Measurements from ENCODE around the gene ASF1B.

ASF1B gene

DNA sequence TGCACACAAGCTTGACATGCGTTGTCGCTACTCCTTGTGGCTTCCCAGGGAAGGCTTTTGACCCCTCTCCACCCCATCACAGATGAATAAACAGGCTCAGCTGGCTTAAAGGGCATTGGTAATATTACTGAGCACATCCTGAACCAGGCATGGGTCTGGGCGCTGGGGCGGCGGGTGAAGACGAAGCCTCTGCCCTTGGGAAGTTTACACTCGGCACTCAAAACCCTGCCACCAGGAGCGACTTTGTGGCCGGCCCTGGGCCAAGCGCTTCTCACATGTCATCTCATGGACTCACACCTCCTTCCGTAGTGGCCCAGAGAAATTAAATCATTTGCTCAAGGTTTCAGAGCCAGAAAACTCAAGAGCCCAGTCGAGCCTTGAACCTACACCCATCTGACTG is 32.6 kb upstream of the ASF1B start:
- no peak overlapping the region for H3K4me3 ChIP-seq (ENCODE audit: insufficient read depth, low read depth, low read length, poor library complexity, severe bottlenecking)
- H3K36me3 ChIP-seq (ENCODE audit: control insufficient read depth, insufficient read depth, low read length), result peaks cover 14% of the 10 kb centered on the region
- H3K27ac ChIP-seq (ENCODE audit: insufficient read depth, low read length, poor library complexity, severe bottlenecking), result no peak overlapping the region
- peaks cover 24% of the 10 kb centered on the region for H3K4me1 ChIP-seq (ENCODE audit: control insufficient read depth, insufficient read depth, low read length, poor library complexity, severe bottlenecking)
- H3K9me3 ChIP-seq (ENCODE audit: control insufficient read depth, low read length), result no peaks in the 10 kb centered on the region
- DNase-seq, result no peak
- no peaks in the 10 kb centered on the region for H3K27me3 ChIP-seq (replicated peaks; ENCODE audit: control insufficient read depth, insufficient read depth, low read length, poor library complexity, severe bottlenecking)

DNA sequence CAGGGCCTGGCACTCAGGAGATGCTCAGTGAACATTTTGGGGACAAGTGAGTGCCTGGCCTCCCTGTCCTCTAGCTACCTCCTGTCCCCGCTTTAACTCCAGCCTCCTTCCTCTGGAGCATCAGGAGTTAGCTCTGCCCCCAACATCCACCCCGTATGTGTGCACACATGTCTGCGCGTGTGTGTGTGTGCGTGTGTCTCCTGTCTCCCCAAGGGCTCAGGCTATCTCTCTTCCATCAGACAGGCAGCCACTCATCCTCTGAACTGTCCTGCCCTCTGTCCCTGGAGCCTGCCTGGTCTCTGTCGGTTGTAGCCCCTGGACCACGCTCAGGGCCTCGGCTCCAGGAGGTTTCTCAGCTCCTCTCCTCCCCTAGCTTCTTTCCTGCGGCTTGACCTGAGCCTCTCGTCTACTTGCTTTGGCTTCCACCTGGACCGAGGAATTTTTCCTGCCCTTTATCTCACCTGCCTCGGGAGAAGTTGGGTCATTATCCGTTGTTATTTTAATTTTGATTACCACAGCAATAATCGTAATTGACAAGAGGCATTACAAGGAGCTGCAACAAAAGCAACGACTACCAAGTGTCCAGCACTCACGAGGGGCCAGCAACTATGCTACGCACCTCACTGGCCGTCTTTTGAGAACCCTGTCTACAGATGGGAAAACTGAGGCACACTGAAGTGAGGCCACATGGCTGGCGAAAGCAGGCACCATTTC is 32.0 kb upstream of the ASF1B start:
- no peak for DNase-seq
- Histone ChIP-seq H3K4me3 (ENCODE audit: insufficient read depth, low read depth, low read length, poor library complexity, severe bottlenecking) (no peak overlapping the region), H3K27me3 (replicated peaks; ENCODE audit: control insufficient read depth, insufficient read depth, low read length, poor library complexity, severe bottlenecking) (no peaks in the 10 kb centered on the region), H3K27ac (ENCODE audit: insufficient read depth, low read length, poor library complexity, severe bottlenecking) (peak overlapping the region; percentile 65), H3K36me3 (ENCODE audit: control insufficient read depth, insufficient read depth, low read length) (peaks cover 14% of the 10 kb centered on the region), H3K4me1 (ENCODE audit: control insufficient read depth, insufficient read depth, low read length, poor library complexity, severe bottlenecking) (peaks cover 24% of the 10 kb centered on the region), H3K9me3 (ENCODE audit: control insufficient read depth, low read length) (no peaks in the 10 kb centered on the region)

DNA sequence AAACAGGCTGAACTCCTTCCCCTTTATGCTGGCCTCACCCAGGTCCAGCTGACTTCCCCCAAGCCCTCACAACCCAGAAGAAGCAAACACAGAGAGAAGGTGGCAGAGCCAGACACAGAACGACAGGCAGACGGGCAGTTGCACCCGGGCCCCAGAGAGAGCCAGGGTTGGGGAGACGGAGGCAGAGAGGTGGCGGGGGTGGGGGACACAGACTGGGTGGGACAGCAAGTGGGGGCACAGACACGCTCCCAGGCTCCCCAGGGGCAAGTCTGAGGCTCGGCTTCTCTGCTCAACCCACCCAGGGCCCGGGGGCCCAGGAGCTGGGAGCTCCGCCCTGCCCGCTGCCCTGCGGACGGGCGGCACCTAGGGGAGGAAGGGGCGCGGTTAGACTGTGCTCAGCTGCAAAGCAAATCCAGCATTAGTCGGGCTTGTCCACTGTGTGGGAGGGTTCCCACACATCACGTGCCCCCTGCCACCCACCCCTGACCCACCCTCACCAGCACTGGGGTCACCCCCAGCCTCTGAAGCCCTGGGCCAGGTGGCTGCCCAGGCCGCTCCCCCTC is 31.3 kb upstream of the ASF1B start:
- Histone ChIP-seq H3K4me3 (ENCODE audit: insufficient read depth, low read depth, low read length, poor library complexity, severe bottlenecking) (peak overlapping the region; percentile 56), H3K36me3 (ENCODE audit: control insufficient read depth, insufficient read depth, low read length) (peaks cover 13% of the 10 kb centered on the region), H3K27ac (ENCODE audit: insufficient read depth, low read length, poor library complexity, severe bottlenecking) (peak overlapping the region; percentile 65), H3K9me3 (ENCODE audit: control insufficient read depth, low read length) (no peaks in the 10 kb centered on the region), H3K4me1 (ENCODE audit: control insufficient read depth, insufficient read depth, low read length, poor library complexity, severe bottlenecking) (peaks cover 24% of the 10 kb centered on the region), H3K27me3 (replicated peaks; ENCODE audit: control insufficient read depth, insufficient read depth, low read length, poor library complexity, severe bottlenecking) (no peaks in the 10 kb centered on the region)
- DNase-seq, result no peak

DNA sequence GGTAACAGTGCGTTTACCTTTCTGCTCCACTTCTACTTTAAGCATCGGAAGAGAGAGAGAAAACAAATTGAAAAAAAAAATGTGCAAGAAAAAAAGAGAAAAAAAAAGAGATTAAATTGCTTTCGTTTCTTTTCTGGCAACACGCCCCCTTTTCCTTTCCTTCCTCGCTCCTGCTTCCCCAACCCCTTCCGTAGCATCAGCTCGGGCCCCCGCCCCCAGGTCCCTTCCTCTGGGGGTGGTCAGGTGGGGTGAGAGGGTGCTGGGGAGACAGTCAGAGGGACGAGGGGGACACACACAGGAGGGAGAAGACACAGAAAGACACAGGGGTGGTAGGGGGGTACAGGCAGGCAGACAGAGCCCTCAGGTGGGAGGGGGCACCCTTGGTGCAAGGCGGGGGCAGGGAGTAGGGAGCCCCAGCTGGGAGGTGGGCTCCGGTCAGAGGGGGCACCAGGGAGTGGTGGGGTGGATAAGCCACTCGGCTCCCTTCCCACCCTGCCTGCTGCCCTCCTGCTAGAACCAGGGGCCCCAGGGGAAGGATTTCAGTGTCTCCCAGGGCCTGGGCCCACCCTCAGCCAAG is 30.7 kb upstream of the ASF1B start:
- H3K4me3 ChIP-seq (ENCODE audit: insufficient read depth, low read depth, low read length, poor library complexity, severe bottlenecking), result peak overlapping the region; percentile 56
- no peaks in the 10 kb centered on the region for H3K27me3 ChIP-seq (replicated peaks; ENCODE audit: control insufficient read depth, insufficient read depth, low read length, poor library complexity, severe bottlenecking)
- DNase-seq, result no peak
- peak overlapping the region; percentile 65 for H3K27ac ChIP-seq (ENCODE audit: insufficient read depth, low read length, poor library complexity, severe bottlenecking)
- no peaks in the 10 kb centered on the region for H3K9me3 ChIP-seq (ENCODE audit: control insufficient read depth, low read length)
- peaks cover 10% of the 10 kb centered on the region for H3K36me3 ChIP-seq (ENCODE audit: control insufficient read depth, insufficient read depth, low read length)
- H3K4me1 ChIP-seq (ENCODE audit: control insufficient read depth, insufficient read depth, low read length, poor library complexity, severe bottlenecking), result peaks cover 24% of the 10 kb centered on the region

GRCh38 chr19:14165990-14166830 is 29.8 kb upstream of the ASF1B start:
- peak overlapping the region; percentile 56 for H3K4me3 ChIP-seq (ENCODE audit: insufficient read depth, low read depth, low read length, poor library complexity, severe bottlenecking)
- H3K27ac ChIP-seq (ENCODE audit: insufficient read depth, low read length, poor library complexity, severe bottlenecking), result peak overlapping the region; percentile 65
- DNase-seq, result no peak
- H3K4me1 ChIP-seq (ENCODE audit: control insufficient read depth, insufficient read depth, low read length, poor library complexity, severe bottlenecking), result peaks cover 24% of the 10 kb centered on the region
- no peaks in the 10 kb centered on the region for H3K27me3 ChIP-seq (replicated peaks; ENCODE audit: control insufficient read depth, insufficient read depth, low read length, poor library complexity, severe bottlenecking)
- H3K36me3 ChIP-seq (ENCODE audit: control insufficient read depth, insufficient read depth, low read length), result peaks cover 5% of the 10 kb centered on the region
- no peaks in the 10 kb centered on the region for H3K9me3 ChIP-seq (ENCODE audit: control insufficient read depth, low read length)

GRCh38 chr19:14164724-14165493 is 28.5 kb upstream of the ASF1B start:
- Histone ChIP-seq H3K4me1 (ENCODE audit: control insufficient read depth, insufficient read depth, low read length, poor library complexity, severe bottlenecking) (peaks cover 24% of the 10 kb centered on the region), H3K9me3 (ENCODE audit: control insufficient read depth, low read length) (no peaks in the 10 kb centered on the region), H3K4me3 (ENCODE audit: insufficient read depth, low read depth, low read length, poor library complexity, severe bottlenecking) (no peak overlapping the region), H3K27ac (ENCODE audit: insufficient read depth, low read length, poor library complexity, severe bottlenecking) (no peak overlapping the region), H3K27me3 (replicated peaks; ENCODE audit: control insufficient read depth, insufficient read depth, low read length, poor library complexity, severe bottlenecking) (no peaks in the 10 kb centered on the region), H3K36me3 (ENCODE audit: control insufficient read depth, insufficient read depth, low read length) (peaks cover 4% of the 10 kb centered on the region)
- no peak for DNase-seq

GRCh38 chr19:14164082-14164481 is 27.7 kb upstream of the ASF1B start:
- Histone ChIP-seq H3K27ac (ENCODE audit: insufficient read depth, low read length, poor library complexity, severe bottlenecking) (no peak overlapping the region), H3K36me3 (ENCODE audit: control insufficient read depth, insufficient read depth, low read length) (no peaks in the 10 kb centered on the region), H3K9me3 (ENCODE audit: control insufficient read depth, low read length) (no peaks in the 10 kb centered on the region), H3K4me3 (ENCODE audit: insufficient read depth, low read depth, low read length, poor library complexity, severe bottlenecking) (no peak overlapping the region), H3K27me3 (replicated peaks; ENCODE audit: control insufficient read depth, insufficient read depth, low read length, poor library complexity, severe bottlenecking) (no peaks in the 10 kb centered on the region), H3K4me1 (ENCODE audit: control insufficient read depth, insufficient read depth, low read length, poor library complexity, severe bottlenecking) (peaks cover 24% of the 10 kb centered on the region)
- no peak for DNase-seq

- Histone ChIP-seq H3K9me3 (ENCODE audit: control insufficient read depth, low read length) (no peaks in the 10 kb centered on the region), H3K4me3 (ENCODE audit: insufficient read depth, low read depth, low read length, poor library complexity, severe bottlenecking) (no peak overlapping the region), H3K36me3 (ENCODE audit: control insufficient read depth, insufficient read depth, low read length) (peaks cover 6% of the 10 kb centered on the region), H3K27me3 (replicated peaks; ENCODE audit: control insufficient read depth, insufficient read depth, low read length, poor library complexity, severe bottlenecking) (no peaks in the 10 kb centered on the region), H3K4me1 (ENCODE audit: control insufficient read depth, insufficient read depth, low read length, poor library complexity, severe bottlenecking) (peaks cover 19% of the 10 kb centered on the region), H3K27ac (ENCODE audit: insufficient read depth, low read length, poor library complexity, severe bottlenecking) (no peak overlapping the region)
- DNase-seq, result no peak
Observed at GRCh38 chr19:14162871-14163297, 26.5 kb upstream of the ASF1B start.

DNA sequence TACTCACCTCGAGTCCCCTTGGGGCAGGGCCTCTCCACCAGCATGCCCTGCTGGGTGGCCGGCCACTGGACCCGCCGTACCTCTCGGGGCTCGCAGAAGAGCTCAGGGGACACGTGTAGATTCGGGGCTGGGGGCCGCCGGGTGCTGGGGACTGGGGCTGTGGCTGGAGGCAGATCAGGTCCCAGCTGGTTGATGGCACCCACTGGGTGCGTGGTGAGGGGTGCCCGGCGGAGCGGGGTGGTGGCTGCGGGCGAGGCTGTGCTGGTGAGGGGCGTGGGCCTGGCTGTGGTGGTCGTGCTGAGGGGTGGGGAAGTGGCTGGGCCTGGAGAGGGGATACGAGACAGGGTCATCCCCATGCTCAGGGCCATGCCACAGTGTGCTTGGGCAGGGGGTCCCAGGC is 24.9 kb upstream of the ASF1B start:
- H3K27ac ChIP-seq (ENCODE audit: insufficient read depth, low read length, poor library complexity, severe bottlenecking), result no peak overlapping the region
- no peaks in the 10 kb centered on the region for H3K9me3 ChIP-seq (ENCODE audit: control insufficient read depth, low read length)
- DNase-seq, result no peak
- H3K4me1 ChIP-seq (ENCODE audit: control insufficient read depth, insufficient read depth, low read length, poor library complexity, severe bottlenecking), result peaks cover 8% of the 10 kb centered on the region
- H3K4me3 ChIP-seq (ENCODE audit: insufficient read depth, low read depth, low read length, poor library complexity, severe bottlenecking), result no peak overlapping the region
- no peaks in the 10 kb centered on the region for H3K27me3 ChIP-seq (replicated peaks; ENCODE audit: control insufficient read depth, insufficient read depth, low read length, poor library complexity, severe bottlenecking)
- H3K36me3 ChIP-seq (ENCODE audit: control insufficient read depth, insufficient read depth, low read length), result peaks cover 20% of the 10 kb centered on the region
